SH-SY5Y (cell line): ENCODE results near the gene SMTNL1.

Source experiments
- GATA2 ChIP-seq: IDR thresholded peaks from 2 replicates; pipeline ENCODE4 v1.6.1; 2011; ENCODE audit warnings: mild to moderate bottlenecking, low read depth, low read length
- GATA3 ChIP-seq: IDR thresholded peaks from 2 replicates; pipeline ENCODE4 v1.6.1; 2011; ENCODE audit warnings: low read depth, mild to moderate bottlenecking, low read length, moderate library complexity

GRCh38 chr11:57549983-57550382 is 12.6 kb downstream of the SMTNL1 start:
- TF ChIP-seq GATA2: no peak
- TF ChIP-seq GATA3: no peak
